ENCODE measurements around the gene PDGFB. TPM values are rescaled to one million over a fixed set of nuclear protein-coding genes. Genes with fewer than 3 reads are reported as not detected.
A peak's percentile ranks its signal among the peaks of the same experiment; 100 is the strongest.

Gene PDGFB
- total RNA-seq, 1 donor from 2014 or later: 27.3 TPM

GRCh38 chr22:39206491-39206890, 38.3 kb downstream of the PDGFB start:
- Histone ChIP-seq H3K36me3 (ENCODE audit: insufficient read depth, low read length) (no peaks in the 10 kb centered on the region), H3K9me3 (ENCODE audit: insufficient read depth, low read depth, low read length) (no peaks in the 10 kb centered on the region), H3K4me2 (ENCODE audit: low read length) (no peak overlapping the region), H3K4me1 (ENCODE audit: insufficient read depth, low read length) (peaks cover 12% of the 10 kb centered on the region), H3K27me3 (ENCODE audit: insufficient read depth, low read length) (no peaks in the 10 kb centered on the region), H4K20me1 (ENCODE audit: insufficient read depth, low read length) (no peaks in the 10 kb centered on the region), H3K9ac (ENCODE audit: low read length) (no peak overlapping the region), H3K4me3 (ENCODE audit: insufficient read depth, low read depth, low read length) (no peak overlapping the region), H3K79me2 (ENCODE audit: insufficient read depth, low read length) (no peaks in the 10 kb centered on the region), H2AFZ (ENCODE audit: low read depth, low read length) (no peak overlapping the region), H3K27ac (ENCODE audit: low read depth, low read length) (no peak overlapping the region)
- peaks cover 15% of the 10 kb centered on the region for H3K4me1 Mint-ChIP-seq (ENCODE audit: low read depth, unreplicated experiment)
- H3K4me3 Mint-ChIP-seq (ENCODE audit: unreplicated experiment): no peak overlapping the region
- DNase-seq (ENCODE audit: low read depth) (no peak), FAIRE-seq (no peak)
- TF ChIP-seq, protein P1, sequence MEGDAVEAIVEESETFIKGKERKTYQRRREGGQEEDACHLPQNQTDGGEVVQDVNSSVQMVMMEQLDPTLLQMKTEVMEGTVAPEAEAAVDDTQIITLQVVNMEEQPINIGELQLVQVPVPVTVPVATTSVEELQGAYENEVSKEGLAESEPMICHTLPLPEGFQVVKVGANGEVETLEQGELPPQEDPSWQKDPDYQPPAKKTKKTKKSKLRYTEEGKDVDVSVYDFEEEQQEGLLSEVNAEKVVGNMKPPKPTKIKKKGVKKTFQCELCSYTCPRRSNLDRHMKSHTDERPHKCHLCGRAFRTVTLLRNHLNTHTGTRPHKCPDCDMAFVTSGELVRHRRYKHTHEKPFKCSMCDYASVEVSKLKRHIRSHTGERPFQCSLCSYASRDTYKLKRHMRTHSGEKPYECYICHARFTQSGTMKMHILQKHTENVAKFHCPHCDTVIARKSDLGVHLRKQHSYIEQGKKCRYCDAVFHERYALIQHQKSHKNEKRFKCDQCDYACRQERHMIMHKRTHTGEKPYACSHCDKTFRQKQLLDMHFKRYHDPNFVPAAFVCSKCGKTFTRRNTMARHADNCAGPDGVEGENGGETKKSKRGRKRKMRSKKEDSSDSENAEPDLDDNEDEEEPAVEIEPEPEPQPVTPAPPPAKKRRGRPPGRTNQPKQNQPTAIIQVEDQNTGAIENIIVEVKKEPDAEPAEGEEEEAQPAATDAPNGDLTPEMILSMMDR (IDR thresholded peaks at IDR 0.05; ENCODE audit: insufficient read depth, low read depth, low read length): no peak
- TF ChIP-seq EZH2 (IDR thresholded peaks at IDR 0.05; ENCODE audit: insufficient read depth, low read length): no peak
- H3K9me3 Mint-ChIP-seq (ENCODE audit: unreplicated experiment): no peaks in the 10 kb centered on the region
- H3K27ac Mint-ChIP-seq (ENCODE audit: unreplicated experiment): no peak overlapping the region
- peaks cover 4% of the 10 kb centered on the region for H3K27me3 Mint-ChIP-seq (ENCODE audit: low read depth, unreplicated experiment)
- peaks cover 1% of the 10 kb centered on the region for H3K36me3 Mint-ChIP-seq (ENCODE audit: low read depth, unreplicated experiment)

DNA sequence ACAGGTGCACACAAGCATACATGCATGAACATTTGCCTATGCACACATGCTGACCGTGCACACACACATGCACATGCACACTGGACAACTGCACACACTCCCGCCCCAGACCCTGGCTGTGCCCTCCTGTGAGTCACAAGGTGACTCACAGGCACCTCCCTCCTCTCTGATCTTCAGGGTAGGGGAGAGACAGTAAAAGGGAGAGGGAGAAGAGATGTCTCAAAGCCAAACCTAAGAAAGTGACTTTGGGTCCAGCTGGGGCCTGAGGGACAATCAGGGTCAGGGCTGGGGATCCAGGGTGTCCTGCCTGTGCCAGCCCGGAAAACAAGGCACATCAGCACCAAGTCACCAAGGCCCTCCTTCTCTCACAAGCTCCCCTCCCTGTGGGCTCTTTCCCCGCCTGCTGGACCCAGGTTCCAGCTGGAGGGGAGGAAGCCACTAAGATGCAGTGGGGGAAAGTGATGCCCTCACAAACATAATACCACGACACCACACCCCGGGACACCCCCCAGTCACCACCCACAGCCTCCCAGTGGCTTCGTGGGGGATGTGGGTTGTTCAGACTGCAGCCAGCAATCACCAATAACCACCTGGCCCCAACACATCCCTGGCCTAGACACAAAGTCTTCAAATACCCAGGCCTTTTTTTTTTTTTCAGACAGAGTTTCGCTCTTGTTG, 39.3 kb downstream of the PDGFB start:
- H3K27ac Mint-ChIP-seq (ENCODE audit: unreplicated experiment): peak overlapping the region; percentile 47
- H3K4me1 ChIP-seq (ENCODE audit: insufficient read depth, low read length): peaks cover 12% of the 10 kb centered on the region
- peak; percentile 34 for DNase-seq (ENCODE audit: low read depth)
- no peaks in the 10 kb centered on the region for H4K20me1 ChIP-seq (ENCODE audit: insufficient read depth, low read length)
- no peak overlapping the region for H2AFZ ChIP-seq (ENCODE audit: low read depth, low read length)
- no peak for TF ChIP-seq EZH2 (IDR thresholded peaks at IDR 0.05; ENCODE audit: insufficient read depth, low read length)
- TF ChIP-seq, protein P1 (IDR thresholded peaks at IDR 0.05; ENCODE audit: insufficient read depth, low read depth, low read length): no peak
- FAIRE-seq: no peak
- H3K4me3 ChIP-seq (ENCODE audit: insufficient read depth, low read depth, low read length): no peak overlapping the region
- peaks cover 4% of the 10 kb centered on the region for H3K9me3 Mint-ChIP-seq (ENCODE audit: unreplicated experiment)
- no peaks in the 10 kb centered on the region for H3K36me3 ChIP-seq (ENCODE audit: insufficient read depth, low read length)
- no peak overlapping the region for H3K4me3 Mint-ChIP-seq (ENCODE audit: unreplicated experiment)
- no peaks in the 10 kb centered on the region for H3K9me3 ChIP-seq (ENCODE audit: insufficient read depth, low read depth, low read length)
- no peaks in the 10 kb centered on the region for H3K27me3 ChIP-seq (ENCODE audit: insufficient read depth, low read length)
- peaks cover 1% of the 10 kb centered on the region for H3K36me3 Mint-ChIP-seq (ENCODE audit: low read depth, unreplicated experiment)
- H3K27me3 Mint-ChIP-seq (ENCODE audit: low read depth, unreplicated experiment): peaks cover 4% of the 10 kb centered on the region
- no peak overlapping the region for H3K27ac ChIP-seq (ENCODE audit: low read depth, low read length)
- peaks cover 15% of the 10 kb centered on the region for H3K4me1 Mint-ChIP-seq (ENCODE audit: low read depth, unreplicated experiment)
- H3K4me2 ChIP-seq (ENCODE audit: low read length): peak overlapping the region; percentile 59
- no peaks in the 10 kb centered on the region for H3K79me2 ChIP-seq (ENCODE audit: insufficient read depth, low read length)
- H3K9ac ChIP-seq (ENCODE audit: low read length): peak overlapping the region; percentile 7

DNA sequence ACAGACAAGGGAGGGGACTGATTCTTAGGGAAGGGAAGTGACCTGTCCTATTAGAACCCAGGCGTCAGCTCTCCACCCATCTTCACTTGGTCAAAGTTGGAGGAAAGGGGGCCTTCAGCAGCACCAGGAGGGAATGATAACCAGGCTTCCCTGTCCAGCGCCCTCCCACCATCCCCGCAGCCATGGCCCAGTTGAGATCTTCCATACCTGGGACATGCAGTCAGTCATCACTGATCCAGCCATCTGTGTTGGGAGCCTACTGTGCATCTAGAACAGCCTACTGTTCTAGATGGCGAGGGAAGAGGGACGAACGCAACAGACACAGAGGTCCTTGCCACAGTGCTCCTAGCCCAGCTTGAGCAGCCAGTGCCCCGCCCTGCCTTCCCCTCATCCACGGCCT, 40.6 kb downstream of the PDGFB start:
- no peaks in the 10 kb centered on the region for H4K20me1 ChIP-seq (ENCODE audit: insufficient read depth, low read length)
- no peak overlapping the region for H3K4me3 Mint-ChIP-seq (ENCODE audit: unreplicated experiment)
- H3K4me2 ChIP-seq (ENCODE audit: low read length): no peak overlapping the region
- no peak for DNase-seq (ENCODE audit: low read depth)
- FAIRE-seq: no peak
- H3K36me3 Mint-ChIP-seq (ENCODE audit: low read depth, unreplicated experiment): peaks cover 2% of the 10 kb centered on the region
- H3K27me3 Mint-ChIP-seq (ENCODE audit: low read depth, unreplicated experiment): peaks cover 4% of the 10 kb centered on the region
- H3K36me3 ChIP-seq (ENCODE audit: insufficient read depth, low read length): no peaks in the 10 kb centered on the region
- H2AFZ ChIP-seq (ENCODE audit: low read depth, low read length): no peak overlapping the region
- no peak overlapping the region for H3K27ac ChIP-seq (ENCODE audit: low read depth, low read length)
- no peak overlapping the region for H3K9ac ChIP-seq (ENCODE audit: low read length)
- H3K27ac Mint-ChIP-seq (ENCODE audit: unreplicated experiment): no peak overlapping the region
- H3K27me3 ChIP-seq (ENCODE audit: insufficient read depth, low read length): no peaks in the 10 kb centered on the region
- no peaks in the 10 kb centered on the region for H3K79me2 ChIP-seq (ENCODE audit: insufficient read depth, low read length)
- peaks cover 12% of the 10 kb centered on the region for H3K4me1 ChIP-seq (ENCODE audit: insufficient read depth, low read length)
- H3K9me3 Mint-ChIP-seq (ENCODE audit: unreplicated experiment): peaks cover 7% of the 10 kb centered on the region
- H3K4me3 ChIP-seq (ENCODE audit: insufficient read depth, low read depth, low read length): no peak overlapping the region
- TF ChIP-seq, protein P1 (IDR thresholded peaks at IDR 0.05; ENCODE audit: insufficient read depth, low read depth, low read length): no peak
- TF ChIP-seq EZH2 (IDR thresholded peaks at IDR 0.05; ENCODE audit: insufficient read depth, low read length): no peak
- H3K4me1 Mint-ChIP-seq (ENCODE audit: low read depth, unreplicated experiment): peaks cover 15% of the 10 kb centered on the region
- H3K9me3 ChIP-seq (ENCODE audit: insufficient read depth, low read depth, low read length): no peaks in the 10 kb centered on the region
